Sigmoid colon (tissue), 4 donors: Measurements from ENCODE around the gene IGF2BP3.

Source experiments
- EP300 ChIP-seq, 4 donors: sonication (generic); formaldehyde crosslinking; IDR thresholded peaks; one replicate each; pipeline ENCODE4 v1.6.1; 2017; ENCODE audit warnings: antibody characterized with exemption in 4 of 4
- POLR2A ChIP-seq, 2 donors: fragments of 450-650 bp; IDR thresholded peaks; one replicate each; pipeline ENCODE4 v1.6.1; 2016; ENCODE audit warnings: antibody characterized with exemption in 2 of 2, mild to moderate bottlenecking in 2 of 2, moderate library complexity in 2 of 2
- TF ChIP-seq, protein P1 (sequence below), 4 experiments: fragments of 450-650 bp in 3 of 4; fragments of 200-600 bp in 1 of 4; IDR thresholded peaks; one replicate each; pipeline ENCODE4 v1.5.1; 2016 to 2019; ENCODE audit warnings: antibody characterized with exemption in 4 of 4, mild to moderate bottlenecking in 3 of 4, moderate library complexity in 2 of 4

GRCh38 chr7:23356726-23357125 lies 113.6 kb downstream of the IGF2BP3 start:
- TF ChIP-seq EP300 (IDR thresholded peaks at IDR 0.05) (no peak), POLR2A (IDR thresholded peaks at IDR 0.05) (no peak)
- TF ChIP-seq, protein P1, sequence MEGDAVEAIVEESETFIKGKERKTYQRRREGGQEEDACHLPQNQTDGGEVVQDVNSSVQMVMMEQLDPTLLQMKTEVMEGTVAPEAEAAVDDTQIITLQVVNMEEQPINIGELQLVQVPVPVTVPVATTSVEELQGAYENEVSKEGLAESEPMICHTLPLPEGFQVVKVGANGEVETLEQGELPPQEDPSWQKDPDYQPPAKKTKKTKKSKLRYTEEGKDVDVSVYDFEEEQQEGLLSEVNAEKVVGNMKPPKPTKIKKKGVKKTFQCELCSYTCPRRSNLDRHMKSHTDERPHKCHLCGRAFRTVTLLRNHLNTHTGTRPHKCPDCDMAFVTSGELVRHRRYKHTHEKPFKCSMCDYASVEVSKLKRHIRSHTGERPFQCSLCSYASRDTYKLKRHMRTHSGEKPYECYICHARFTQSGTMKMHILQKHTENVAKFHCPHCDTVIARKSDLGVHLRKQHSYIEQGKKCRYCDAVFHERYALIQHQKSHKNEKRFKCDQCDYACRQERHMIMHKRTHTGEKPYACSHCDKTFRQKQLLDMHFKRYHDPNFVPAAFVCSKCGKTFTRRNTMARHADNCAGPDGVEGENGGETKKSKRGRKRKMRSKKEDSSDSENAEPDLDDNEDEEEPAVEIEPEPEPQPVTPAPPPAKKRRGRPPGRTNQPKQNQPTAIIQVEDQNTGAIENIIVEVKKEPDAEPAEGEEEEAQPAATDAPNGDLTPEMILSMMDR (IDR thresholded peaks at IDR 0.05) = no peak
